HUDEP-2 (cell line): ENCODE data around the gene ABCB1.
A peak's percentile ranks its signal among the peaks of the same experiment; 100 is the strongest.

ENCODE experiments used
- DNase-seq, 76 experiments: peaks; one replicate each; lab custom pipeline; 2025; ENCODE audit not compliant: unreplicated experiment in 76 of 76; lab: John Stamatoyannopoulos, UW

ABCB1 gene

DNA sequence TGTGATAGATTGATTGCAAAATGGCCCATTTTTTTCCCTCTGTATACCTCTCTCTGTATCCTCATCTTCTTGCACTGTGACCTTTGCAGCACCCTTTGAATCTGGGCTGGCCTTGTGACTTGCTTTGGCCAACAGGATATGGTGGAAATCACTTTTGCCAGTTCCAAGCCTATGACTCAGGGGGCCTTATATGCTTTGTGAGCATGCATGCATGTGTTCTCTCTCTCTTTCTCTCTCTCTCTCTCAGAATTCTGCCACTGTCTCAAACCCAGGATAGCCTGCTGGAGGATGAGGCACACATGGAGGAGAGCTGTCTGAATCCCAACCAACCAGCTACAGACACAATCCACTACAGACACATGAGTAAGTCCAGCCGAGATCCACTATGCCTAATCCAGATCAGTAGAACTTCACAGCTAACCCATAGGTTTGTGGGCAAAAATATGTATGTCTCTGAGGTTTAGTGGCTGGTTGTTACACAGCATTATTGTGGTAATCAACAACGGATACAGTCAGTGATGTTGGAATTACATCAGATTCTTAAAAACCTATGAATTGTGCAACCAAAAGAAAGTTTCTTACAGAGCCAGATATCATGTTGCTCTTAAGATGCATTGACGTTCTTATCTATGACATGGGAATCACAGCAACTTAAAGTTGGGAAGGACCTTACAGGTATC, 83.4 kb downstream of the ABCB1 start:
- DNase-seq = no peak

DNA sequence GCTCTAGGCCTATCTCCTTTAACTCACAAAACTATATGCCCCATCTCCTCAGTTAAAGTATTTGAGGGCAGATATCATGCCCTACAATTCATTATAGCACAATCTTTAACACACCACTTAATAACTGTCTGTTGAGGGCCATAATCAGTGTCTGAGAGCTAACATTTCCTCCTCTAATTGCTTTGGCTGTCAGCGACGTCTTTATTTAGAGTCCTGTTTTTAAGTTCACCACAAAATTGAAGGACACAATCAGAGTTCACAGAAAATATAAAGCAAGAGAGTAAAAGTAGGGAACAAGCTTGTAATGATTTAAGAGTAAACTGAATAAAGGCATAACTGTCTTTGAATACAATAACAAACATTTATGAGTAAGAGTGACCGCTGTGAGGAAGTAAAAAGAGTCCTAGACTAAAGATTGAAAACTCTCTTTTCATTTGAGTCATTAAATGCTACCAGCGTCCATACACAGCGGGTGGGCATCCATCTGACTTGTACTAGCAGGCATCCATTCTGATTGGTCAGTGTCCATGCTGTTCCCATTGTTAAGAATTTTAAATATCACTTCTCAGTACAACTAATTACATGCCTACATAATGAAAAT, 86.8 kb downstream of the ABCB1 start:
- DNase-seq = no peak

DNA sequence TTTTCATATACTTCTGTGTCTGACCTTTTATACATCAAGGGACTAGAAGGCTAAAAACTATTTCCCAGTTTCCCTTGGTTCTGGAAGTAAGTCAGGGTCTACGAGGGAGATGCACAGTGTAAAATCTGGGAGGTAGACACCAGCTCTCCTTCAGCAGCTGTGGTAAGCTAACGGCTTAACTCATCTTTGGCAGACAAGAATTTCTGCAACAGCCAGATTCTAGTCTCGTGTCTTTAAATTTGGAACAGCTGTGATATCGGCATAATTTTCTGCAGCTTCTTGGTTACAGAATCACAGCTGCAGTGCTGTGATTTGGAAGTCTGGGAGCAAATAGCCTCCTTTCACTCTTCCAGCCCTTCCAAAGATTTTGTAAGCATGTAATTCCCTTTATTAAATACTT, 87.8 kb downstream of the ABCB1 start:
- no peak for DNase-seq

DNA sequence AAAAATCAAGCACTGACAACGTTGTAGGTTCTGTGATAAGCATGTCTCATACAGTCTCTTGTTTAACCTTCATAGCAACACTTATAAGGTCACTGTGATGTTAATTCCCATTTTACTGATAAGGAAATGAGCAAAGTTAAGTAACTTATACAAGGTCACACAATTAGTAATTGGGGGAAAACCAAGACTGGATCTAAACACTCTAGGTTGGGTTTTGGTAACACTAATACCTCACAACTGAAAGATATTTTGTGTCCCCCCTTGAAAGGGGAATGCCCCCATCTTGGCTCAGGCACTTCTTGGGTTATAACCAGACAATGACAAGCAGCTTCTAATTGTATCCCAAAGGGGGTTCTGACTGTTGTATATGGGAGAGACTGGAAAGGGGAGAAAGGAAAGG, 89.2 kb downstream of the ABCB1 start:
- DNase-seq = no peak

DNA sequence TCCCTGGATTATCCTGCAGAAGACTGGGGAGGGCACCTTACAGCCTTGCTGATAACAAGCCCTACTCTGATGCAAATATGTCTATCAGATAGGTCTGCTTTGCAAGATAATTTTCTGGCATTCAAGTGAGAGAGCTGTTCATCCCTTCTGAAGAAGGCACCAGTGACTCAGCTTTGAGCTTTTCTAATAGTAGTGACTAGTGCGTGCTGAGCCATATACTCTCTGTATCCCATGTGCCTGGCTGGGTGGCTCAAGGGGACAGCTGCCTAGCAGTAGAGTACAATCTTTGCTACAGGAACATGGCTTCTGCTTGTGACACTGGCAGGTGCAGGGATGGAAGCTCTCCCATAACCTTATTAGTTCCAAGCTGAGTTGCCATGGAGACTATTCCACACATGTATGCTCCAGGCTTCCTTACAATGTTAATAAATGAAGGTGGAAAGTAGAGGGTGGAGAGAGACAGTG, 90.2 kb downstream of the ABCB1 start:
- peak in 48 of 76 experiments; percentile 1 to 84 (median 41) for DNase-seq

DNA sequence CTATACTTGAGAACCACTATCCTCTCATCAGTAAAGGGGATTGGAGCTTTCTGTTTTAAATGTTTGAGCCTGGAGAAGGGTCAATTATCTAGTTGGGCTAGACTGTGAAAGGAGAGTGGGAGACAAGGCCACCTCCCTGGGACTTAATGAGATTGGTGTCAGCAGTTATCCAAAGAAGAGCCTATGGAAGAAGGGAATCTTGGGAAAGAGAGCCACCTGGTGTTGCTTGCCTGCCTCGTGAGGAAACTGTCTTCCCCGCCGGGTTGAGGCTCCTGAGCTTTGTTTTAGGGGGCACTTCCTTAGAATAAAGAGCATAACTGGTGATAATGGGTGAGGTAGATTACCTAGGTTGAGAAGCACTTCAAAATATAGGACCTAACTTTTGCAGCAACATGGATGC, 93.2 kb downstream of the ABCB1 start:
- DNase-seq = no peak

DNA sequence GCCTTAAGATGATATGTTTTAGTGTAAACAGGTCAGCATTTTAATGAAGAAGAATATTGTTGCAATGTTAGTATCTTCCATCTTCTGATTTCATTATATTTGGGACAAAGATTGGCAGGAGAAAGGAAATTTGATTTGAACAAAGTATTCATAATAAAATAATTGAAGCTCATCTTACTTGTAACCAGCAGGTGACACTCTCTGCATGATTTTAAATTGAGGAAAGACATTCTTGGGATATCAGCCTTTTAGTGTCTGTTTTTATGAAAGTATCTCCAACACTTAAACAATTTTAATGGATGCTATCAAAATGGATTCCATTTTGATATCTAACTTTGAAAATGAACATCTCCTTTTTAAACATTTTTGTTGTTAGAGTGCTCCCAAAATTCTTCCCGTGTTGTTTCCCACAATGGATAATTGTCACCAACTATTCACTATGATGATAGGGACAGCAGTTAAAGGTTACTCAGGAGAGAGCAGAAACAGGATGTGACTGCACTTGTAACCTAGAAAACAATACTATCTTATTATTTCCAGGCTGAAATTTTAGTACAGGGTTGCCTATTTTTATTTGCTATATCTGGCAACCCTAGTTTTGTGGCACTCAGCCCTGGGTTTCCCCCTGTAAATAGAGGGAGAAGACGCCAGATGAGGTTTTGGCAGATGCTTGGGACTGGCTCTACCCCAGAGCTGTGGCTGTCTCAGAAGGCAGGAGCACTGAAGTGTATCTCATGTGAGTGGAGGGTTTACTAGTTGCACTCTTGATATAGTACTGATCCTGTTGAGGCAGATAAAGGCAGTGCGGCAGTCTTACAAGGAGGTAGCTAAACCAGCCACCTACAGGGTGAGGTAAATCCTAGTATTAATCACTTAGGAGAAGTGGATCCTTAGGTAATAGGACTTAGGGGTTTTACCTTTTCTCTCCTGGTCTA, 94.2 kb downstream of the ABCB1 start:
- DNase-seq = peak in 5 of 76 experiments; percentile 2 to 8 (median 6)

DNA sequence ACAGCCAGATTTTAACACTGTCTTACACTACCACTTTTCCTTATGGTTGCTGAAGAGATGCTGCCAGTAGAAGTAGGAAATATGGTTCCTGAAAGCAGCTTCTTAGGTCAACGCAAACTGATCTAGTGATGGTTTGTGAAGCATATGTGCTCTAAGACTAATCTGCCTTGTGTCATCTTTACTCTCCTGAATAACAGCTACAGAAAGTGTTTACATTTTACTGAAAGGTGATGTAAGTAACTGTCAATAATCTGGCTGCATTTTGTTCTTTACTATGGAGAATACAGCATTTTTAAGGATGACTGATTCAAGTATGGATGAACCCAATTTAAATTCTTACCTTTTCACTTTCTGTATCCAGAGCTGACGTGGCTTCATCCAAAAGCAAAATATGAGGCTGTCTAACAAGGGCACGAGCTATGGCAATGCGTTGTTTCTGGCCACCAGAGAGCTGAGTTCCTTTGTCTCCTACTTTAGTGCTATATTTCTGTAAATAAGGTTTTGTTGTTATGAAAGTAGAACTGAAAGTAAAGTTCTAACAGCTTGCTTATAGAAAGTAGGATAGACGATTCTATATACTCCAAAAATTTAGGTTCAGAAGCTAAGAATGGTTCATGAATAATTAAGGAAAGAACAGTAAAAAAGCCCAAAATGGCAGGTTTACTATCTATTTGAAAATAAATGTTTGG, 95.0 kb downstream of the ABCB1 start:
- DNase-seq = no peak

DNA sequence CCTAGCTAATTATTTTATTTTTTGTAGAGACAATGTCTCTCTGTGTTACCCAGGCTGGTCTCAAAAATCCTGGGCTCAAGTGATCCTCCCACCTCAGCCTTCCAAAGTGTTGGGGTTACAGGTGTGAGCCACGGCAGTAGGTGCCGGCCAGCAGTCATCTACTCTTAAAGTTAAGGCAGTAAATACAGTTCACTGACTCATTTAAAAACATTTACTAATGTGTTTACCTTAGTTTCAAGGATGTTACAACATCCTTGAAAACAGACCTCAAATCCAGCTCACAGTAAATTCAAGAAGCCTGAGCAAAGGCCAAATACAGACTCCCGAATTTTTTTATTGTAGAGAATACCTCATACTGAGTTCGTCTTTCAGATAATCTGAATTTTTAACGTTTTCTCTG, 95.6 kb downstream of the ABCB1 start:
- DNase-seq = no peak

DNA sequence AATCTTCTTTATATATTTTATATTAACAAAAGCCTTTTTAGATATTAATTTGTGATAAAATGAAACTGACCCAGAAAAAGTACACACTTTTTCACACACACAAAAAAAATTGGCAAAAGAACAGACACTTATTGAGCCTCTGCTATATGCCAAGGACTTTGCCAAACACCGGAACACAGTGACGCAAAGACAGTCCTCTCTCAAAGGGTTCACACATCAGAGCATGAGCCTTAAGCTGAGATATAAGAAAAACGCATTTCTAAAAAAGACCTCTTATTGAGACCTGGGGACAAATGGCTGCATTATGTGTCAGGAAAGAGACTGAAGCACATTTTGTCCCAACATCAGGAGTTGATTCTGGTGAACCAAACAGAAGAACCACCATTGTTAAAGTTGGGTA, 101.2 kb downstream of the ABCB1 start:
- no peak for DNase-seq

DNA sequence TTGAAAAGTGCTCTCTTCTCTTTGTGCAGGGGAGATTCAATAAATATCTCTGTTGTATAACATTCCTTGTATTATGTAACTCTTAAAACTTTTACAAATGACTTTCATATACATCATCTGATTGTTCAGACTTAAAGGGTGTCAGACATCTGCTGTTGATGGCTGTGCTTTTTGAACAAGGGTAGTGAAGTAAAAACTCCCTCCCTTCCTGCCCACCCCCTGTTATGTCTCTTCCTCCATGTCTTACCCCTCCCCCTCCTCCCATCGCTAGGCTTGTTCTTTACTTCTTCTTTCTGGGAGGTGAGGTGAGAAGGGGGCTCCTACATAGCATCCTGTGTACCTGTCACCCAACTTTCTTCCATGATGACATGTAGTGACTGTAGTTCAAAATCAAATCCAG, 101.8 kb downstream of the ABCB1 start:
- DNase-seq = no peak

DNA sequence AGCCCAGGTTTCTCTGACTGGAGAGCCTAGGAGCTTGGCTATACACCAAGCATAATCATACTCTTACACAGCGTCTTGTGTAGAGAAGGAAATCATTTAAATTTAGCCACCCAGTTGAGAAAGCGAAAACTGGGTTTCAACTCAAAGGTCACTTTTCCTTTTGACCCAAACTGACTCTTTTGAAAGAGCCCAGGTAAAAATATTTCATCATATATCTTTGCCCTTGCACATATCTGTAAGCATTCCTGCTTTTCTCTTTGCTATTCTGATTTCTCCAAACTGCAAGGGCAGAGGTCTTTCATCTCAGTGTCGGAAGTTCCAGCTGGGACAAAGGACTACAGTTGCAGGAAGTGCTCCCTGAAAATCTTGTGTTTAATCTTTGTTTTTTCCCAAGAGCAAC, 103.2 kb downstream of the ABCB1 start:
- no peak for DNase-seq

DNA sequence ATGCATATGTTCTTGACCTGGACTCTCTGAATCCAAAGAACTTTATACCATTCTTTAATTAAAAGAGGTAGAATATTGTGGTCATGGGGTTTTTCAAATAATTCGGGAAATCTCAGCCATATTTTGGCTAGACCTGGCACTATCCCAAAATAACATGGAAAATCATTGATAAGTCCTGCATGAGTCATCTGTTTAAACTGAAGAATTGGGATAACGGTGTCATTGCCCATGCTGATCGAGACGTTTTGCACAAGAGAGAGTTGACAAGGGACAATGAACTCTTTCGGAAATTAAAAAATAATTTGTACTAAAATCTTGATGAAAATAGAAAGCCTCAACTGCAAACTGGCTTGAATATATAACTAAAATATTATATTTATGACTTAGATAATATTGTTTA, 105.3 kb downstream of the ABCB1 start:
- DNase-seq = no peak

DNA sequence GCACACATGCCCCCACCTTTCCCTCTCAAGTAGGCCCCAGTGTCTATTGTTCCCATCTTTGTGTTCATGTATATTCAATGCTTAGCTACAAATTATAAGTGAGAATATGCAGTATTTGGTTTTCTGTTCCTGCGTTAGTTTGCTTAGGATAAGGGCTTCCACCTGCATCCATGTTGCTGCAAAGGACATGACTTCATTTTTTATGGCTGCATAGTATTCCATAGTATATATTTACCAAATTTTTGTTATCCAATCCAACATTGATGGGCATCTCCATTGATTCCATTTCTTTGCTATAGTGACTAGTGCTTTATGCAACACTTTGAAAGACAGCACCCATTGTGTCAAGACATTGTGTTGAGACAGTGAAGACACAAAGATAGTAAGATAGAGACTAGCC, 106.2 kb downstream of the ABCB1 start:
- DNase-seq = no peak

DNA sequence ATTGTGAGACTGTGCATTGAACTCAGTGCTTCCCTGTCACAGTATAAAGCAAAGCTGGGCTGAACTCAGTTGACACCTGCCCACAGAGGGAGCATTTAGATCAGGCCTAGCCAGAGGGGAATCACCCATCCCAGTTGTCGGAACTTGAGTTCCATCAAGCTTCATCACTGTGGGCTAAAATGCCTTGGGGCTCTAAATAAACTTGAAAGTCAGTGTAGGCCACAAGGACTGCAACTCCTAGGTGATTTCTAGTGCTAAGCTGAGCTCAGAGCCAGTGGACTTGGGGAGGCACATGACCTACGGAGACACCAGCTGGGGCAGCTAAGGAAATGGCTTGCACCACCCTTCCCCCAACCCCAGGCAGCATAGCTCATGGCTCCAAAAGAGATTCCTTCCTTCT, 117.6 kb downstream of the ABCB1 start:
- DNase-seq = no peak

DNA sequence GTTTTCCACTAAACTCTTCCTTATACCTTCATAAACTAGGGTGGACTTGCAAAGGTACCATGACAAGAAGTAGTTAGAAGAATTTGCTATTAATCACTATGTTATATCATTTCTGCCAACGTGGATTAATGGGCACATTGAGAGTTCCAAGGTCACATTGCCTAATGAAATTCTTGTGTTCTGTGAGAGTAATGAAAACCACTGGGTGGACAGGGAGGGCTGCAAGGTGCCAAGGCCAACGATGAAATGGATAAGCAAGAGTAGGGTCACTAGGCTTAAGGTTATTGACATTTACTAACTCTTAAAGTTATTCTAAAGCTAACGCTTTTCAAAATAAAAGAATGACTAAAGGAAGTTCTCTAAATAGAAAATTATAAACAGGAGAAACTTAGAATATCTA, 118.6 kb downstream of the ABCB1 start:
- no peak for DNase-seq

DNA sequence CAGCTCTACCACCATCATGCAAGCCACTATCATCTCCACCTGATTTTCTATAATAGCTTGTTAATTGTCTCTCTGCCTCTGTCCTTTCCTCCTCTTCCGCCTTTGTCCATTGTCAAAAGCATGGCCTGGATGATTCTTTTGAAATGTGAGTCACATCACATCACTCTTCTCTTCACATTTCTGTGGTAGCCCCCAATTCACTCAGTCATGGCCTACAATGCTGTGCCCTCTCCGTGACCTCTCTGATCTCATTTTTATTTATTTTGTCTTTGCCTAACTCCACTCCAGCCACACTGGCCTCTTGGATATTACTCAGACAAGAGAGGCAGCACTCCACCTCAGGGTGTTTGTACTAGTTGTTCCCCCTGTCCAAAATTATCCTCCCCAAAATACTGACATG, 120.3 kb downstream of the ABCB1 start:
- no peak for DNase-seq

DNA sequence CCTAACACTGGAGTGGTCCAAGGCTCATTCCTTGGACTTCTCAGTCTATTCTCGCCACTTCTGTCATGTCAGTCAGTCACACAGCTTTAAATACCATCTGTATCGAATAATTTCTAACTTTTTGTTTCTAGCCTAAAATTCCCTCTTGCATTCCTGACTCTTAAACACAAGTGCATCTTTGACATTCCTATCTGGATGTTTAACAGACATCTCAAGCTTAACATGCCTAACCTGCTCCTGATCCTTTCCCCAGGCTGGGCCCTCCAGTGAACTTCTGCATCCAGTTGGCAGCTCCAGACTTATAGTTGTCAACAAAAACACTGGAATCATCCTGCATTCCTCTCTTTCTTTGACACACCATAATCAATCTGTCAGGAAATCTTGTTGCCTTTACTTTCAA, 120.7 kb downstream of the ABCB1 start:
- DNase-seq = no peak

DNA sequence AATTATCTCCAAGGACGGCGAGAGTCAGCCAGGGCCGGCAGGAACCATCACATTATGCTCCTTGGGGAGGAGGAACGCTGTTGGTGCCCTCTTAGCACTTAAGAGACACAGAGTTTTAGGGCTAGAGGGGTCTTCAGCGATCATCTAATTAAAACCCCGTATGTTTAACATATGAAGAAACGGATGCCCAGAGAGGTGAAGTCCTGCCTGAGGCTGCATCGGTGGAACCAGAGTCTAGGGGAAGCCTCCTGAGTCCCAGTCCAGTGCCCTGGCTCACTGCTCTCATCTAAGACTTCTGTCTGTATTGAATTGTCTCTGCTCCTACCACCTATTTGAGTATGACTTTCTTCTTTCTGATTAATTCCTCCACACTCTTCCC, 124.5 kb downstream of the ABCB1 start:
- DNase-seq = no peak

DNA sequence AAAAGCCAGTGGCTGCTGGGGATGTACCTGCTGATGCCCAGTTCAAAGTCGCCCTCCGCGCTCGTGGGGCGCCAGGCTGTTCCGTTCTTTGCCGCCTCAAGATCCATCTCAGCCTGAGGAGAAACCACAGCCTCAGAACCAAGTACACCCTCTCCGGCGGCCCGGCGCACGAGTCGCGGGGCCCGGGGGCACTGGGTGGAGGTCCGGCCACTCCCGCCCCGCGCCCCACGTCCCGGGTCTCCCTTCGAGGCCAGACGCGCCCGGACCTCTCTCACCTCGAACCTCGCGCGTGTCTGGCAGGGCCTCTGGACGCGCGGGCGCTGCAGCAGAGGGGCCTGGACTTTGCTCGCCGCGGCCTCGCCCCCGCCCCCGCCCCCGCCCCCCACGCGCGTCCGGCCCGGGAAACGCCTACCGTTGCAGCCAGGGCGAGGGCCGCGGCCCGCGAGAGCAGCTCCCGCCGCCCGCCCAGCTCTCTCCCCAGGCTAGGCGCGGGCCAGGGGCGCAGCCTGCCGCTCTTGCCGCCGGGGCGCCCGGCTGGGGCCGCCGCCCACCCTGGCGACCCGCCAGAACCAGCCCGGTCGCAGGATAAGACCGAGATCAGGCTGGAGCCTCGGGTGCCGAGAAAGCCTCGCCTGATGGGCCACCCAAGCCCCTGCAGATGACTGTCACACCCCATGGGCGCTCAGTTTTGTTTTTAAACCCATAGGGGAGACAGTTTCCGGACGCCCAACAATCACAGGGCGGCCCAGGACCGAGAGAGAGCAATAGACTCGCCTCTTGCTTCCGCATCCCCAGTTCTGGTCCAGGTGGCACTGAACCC, 125.1 kb downstream of the ABCB1 start, which contains the start of gene ABCB4:
Gene ABCB4 (minus strand): TSS at position 322 of the 820 bp plus-strand sequence. CDS start 215 bp downstream, at position 107.
- peak in 1 of 76 experiments; percentile 2 for DNase-seq
